ENCODE measurements around the gene HIRA. TPM values are rescaled to one million over a fixed set of nuclear protein-coding genes. Genes with fewer than 3 reads are reported as not detected.

Gene HIRA
- total and polyA plus RNA-seq, 9 of the 15 experiments (the other 6 are each of a cell fraction or from before 2014, with no cell fraction given) = 0.96 to 132 (median 58.4) TPM

- TF ChIP-seq ZMIZ1 (IDR thresholded peaks at IDR 0.05; ENCODE audit: low read depth in 2 of 2, low read length in 2 of 2) (peak in 1 of 2 experiments; percentile 96; a peak in 2 of 4 replicates), KDM5B (IDR thresholded peaks at IDR 0.05; ENCODE audit: insufficient replicate concordance, low read depth, low read length) (no peak), KAT2B (IDR thresholded peaks at IDR 0.05; ENCODE audit: low read depth, low read length) (no peak), PML (IDR thresholded peaks at IDR 0.05; ENCODE audit: low read length) (peak; percentile 98), MAFF (IDR thresholded peaks at IDR 0.05; ENCODE audit: low read length) (peak; percentile 22), ETV5 (CRISPR knock-in tag; IDR thresholded peaks at IDR 0.05; ENCODE audit: low read depth) (no peak), CBX8 (IDR thresholded peaks at IDR 0.05; ENCODE audit: borderline replicate concordance, extremely low read depth, low read depth, low read length, poor library complexity, severe bottlenecking) (no peak), TBL1XR1 (IDR thresholded peaks at IDR 0.05; ENCODE audit: low read length in 2 of 2) (peak; percentile 93 to 97), SPI1 (IDR thresholded peaks at IDR 0.05; ENCODE audit: borderline replicate concordance, low read depth, low read length) (no peak), CBX2 (IDR thresholded peaks at IDR 0.05; ENCODE audit: insufficient read depth, low read length, poor library complexity, severe bottlenecking) (no peak), ZNF740 (CRISPR knock-in tag; IDR thresholded peaks at IDR 0.05) (no peak), ZNF740 (tag; IDR thresholded peaks at IDR 0.05) (0 out of 4 replicates have a peak, but pooled peaks of 1 of the 2 experiments have one; percentile 5), MEIS2 (IDR thresholded peaks at IDR 0.05; ENCODE audit: partially characterized antibody) (peak; percentile 90), RFX1 (IDR thresholded peaks at IDR 0.05) (no peak), ASH1L (IDR thresholded peaks at IDR 0.05; ENCODE audit: borderline replicate concordance, low read depth, partially characterized antibody) (no peak), FOXA1 (IDR thresholded peaks at IDR 0.05; ENCODE audit: borderline replicate concordance) (no peak), ZNF512 (tag; IDR thresholded peaks at IDR 0.05) (no peak), SFPQ (IDR thresholded peaks at IDR 0.05; ENCODE audit: low read depth, low read length) (no peak), ZNF431 (CRISPR knock-in tag; IDR thresholded peaks at IDR 0.05) (no peak)
Observed at GRCh38 chr22:19419464-19420178, 11.9 kb downstream of the HIRA start (continued).
